Omental fat pad (tissue), 4 donors: ENCODE results near the gene ROBO1. TPM values are rescaled to one million over a fixed set of nuclear protein-coding genes. Genes with fewer than 3 reads are reported as not detected.

Experiments used
- ATAC-seq: fragments of 150-250 bp; one replicate; pipeline ENCODE4 v1.9.1; 2016; ENCODE audit warnings: mild to moderate bottlenecking, moderate library complexity; ENCODE audit not compliant: low FRiP score
- DNase-seq: peaks from one replicate; pipeline ENCODE4 v3.0.0-alpha.2; 2019; ENCODE audit warnings: low spot score
- total RNA-seq, 4 donors: library from RNA; depleted of rRNA; stranded (reverse); fragments of >200 nt; gene quantifications; one replicate each; pipeline ENCODE4 v1.1.0, GENCODE V29; 2016
- TF ChIP-seq, protein P1 (sequence below), 3 donors: fragments of 450-650 bp; IDR thresholded peaks; one replicate each; pipeline ENCODE4 v1.5.1; 2016 to 2017; ENCODE audit warnings: antibody characterized with exemption in 3 of 3, mild to moderate bottlenecking in 3 of 3, moderate library complexity in 2 of 3

ROBO1 gene
- total RNA-seq, 4 donors from 2014 or later: 13.7 to 34.2 (median 21.0) TPM

DNA sequence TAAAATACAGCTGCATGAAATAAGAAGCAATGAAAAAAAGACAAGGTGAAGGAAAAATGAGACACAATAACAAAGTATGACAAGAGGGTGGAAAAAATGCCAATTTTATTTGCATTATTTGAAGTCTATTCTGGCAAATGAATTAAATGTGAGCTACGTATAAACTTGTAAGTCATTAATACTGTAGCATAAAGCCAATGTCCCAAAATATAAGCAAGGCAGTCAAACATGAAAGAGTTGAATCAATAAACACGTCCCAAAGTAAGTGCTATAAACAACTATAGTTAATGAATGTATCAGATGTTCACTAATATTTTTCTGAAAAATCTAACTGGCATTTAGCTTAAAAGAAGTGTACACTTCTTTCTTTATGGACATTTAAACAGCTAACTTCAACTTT lies 481.9 kb downstream of the ROBO1 start:
- ATAC-seq (no peak), DNase-seq (no peak)
- TF ChIP-seq, protein P1, sequence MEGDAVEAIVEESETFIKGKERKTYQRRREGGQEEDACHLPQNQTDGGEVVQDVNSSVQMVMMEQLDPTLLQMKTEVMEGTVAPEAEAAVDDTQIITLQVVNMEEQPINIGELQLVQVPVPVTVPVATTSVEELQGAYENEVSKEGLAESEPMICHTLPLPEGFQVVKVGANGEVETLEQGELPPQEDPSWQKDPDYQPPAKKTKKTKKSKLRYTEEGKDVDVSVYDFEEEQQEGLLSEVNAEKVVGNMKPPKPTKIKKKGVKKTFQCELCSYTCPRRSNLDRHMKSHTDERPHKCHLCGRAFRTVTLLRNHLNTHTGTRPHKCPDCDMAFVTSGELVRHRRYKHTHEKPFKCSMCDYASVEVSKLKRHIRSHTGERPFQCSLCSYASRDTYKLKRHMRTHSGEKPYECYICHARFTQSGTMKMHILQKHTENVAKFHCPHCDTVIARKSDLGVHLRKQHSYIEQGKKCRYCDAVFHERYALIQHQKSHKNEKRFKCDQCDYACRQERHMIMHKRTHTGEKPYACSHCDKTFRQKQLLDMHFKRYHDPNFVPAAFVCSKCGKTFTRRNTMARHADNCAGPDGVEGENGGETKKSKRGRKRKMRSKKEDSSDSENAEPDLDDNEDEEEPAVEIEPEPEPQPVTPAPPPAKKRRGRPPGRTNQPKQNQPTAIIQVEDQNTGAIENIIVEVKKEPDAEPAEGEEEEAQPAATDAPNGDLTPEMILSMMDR (IDR thresholded peaks at IDR 0.05): no peak

GRCh38 chr3:79285380-79285779 lies 482.4 kb downstream of the ROBO1 start:
- no peak for ATAC-seq
- TF ChIP-seq, protein P1 (IDR thresholded peaks at IDR 0.05): no peak
- DNase-seq: no peak

GRCh38 chr3:79284781-79285180 lies 483.0 kb downstream of the ROBO1 start:
- TF ChIP-seq, protein P1 (IDR thresholded peaks at IDR 0.05): no peak
- DNase-seq (no peak), ATAC-seq (no peak)

DNA sequence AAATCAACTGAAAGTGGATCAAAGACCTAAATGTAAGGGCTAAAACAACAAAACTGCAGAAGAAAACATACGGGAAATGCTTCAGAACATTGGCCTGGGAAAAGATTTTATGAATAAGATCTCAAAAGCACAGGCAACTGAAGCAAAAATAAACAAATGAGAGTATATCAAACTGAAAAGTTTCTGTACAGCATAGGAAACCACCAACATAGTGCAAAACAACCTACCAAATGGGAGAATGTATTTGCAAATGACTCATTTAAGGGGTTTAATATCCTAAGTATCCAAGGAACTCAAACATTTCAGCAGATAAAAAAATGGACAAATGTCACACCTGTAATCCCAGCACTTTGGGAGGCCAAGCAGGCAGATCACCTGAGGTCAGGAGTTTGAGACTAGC lies 489.1 kb downstream of the ROBO1 start:
- no peak for ATAC-seq
- TF ChIP-seq, protein P1 (IDR thresholded peaks at IDR 0.05): no peak

GRCh38 chr3:79268422-79268821 lies 499.4 kb downstream of the ROBO1 start:
- no peak for ATAC-seq
- TF ChIP-seq, protein P1 (IDR thresholded peaks at IDR 0.05): no peak

More for the DNA sequence above, 489.1 kb downstream of the ROBO1 start:
- no peak for DNase-seq

DNA sequence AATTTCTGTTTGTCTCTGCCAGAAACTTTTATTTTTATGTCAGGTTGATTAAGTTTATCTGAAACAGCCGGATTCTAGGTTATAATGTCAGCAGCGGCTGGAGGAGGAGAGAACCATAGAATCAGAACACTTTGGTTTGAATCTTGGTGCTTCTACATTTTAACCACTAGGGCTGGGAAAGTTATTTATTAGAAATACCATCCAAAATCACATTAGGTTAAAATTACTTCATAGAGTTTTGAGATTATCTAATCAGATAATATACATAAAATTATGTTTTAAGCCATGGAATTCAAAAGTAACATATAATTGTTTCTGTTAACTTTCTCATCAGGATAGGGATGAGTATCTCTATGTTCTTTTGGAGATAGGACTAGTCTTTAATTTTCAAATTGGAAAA lies 502.9 kb downstream of the ROBO1 start:
- no peak for ATAC-seq
- TF ChIP-seq, protein P1 (IDR thresholded peaks at IDR 0.05): no peak

More at GRCh38 chr3:79268422-79268821, 499.4 kb downstream of the ROBO1 start:
- DNase-seq: no peak

GRCh38 chr3:79263423-79263822 lies 504.4 kb downstream of the ROBO1 start:
- TF ChIP-seq, protein P1 (IDR thresholded peaks at IDR 0.05): no peak
- DNase-seq (no peak), ATAC-seq (no peak)

More for the DNA sequence above, 502.9 kb downstream of the ROBO1 start:
- no peak for DNase-seq
